Left ventricle myocardium inferior (tissue), 1 donor: ENCODE measurements around the gene ALDH3A1. TPM values are rescaled to one million over a fixed set of nuclear protein-coding genes. Genes with fewer than 3 reads are reported as not detected.

Experiments used
- DNase-seq: peaks from one replicate; pipeline ENCODE4 v3.0.0-alpha.2; 2020
- H3K27ac ChIP-seq: fragments of 200-600 bp; replicated peaks from 2 replicates; pipeline ENCODE4 v1.8.0; 2021
- H3K27me3 ChIP-seq: fragments of 200-600 bp; 2 replicates; pipeline ENCODE4 v1.8.0; 2021; ENCODE audit warnings: low read depth
- H3K36me3 ChIP-seq: fragments of 200-600 bp; 2 replicates; pipeline ENCODE4 v1.8.0; 2021
- H3K4me1 ChIP-seq: fragments of 200-600 bp; 2 replicates; pipeline ENCODE4 v1.8.0; 2021
- H3K4me3 ChIP-seq: fragments of 200-600 bp; 2 replicates; pipeline ENCODE4 v1.8.0; 2021; ENCODE audit warnings: mild to moderate bottlenecking, moderate library complexity
- H3K9me3 ChIP-seq: fragments of 200-600 bp; replicated peaks from 2 replicates; pipeline ENCODE4 v1.8.0; 2021
- intact Hi-C: fragments of 100-400 bp; cut with micrococcal nuclease; formaldehyde crosslinking; loops from one replicate; pipeline ENCODE4 v1.11.0; 2022
- total RNA-seq: library from RNA; stranded (reverse); fragmentation: NEBNext Ultra II Directional; extraction: Animal tissue kit (Norgen Biotek cat#: 25700); gene quantifications from one replicate; pipeline ENCODE4 v1.2.1, GENCODE V29; 2021
- TF ChIP-seq, protein P1 (sequence below): fragments of 200-600 bp; IDR thresholded peaks from 2 replicates; pipeline ENCODE4 v1.8.0; 2021; ENCODE audit warnings: antibody characterized with exemption, mild to moderate bottlenecking, borderline replicate concordance
- donor health status: DM: no; HTN: yes; CAD: no; lungs with severe emphysema.

ALDH3A1 gene
- total RNA-seq, 1 donor from 2014 or later, result not detected

DNA sequence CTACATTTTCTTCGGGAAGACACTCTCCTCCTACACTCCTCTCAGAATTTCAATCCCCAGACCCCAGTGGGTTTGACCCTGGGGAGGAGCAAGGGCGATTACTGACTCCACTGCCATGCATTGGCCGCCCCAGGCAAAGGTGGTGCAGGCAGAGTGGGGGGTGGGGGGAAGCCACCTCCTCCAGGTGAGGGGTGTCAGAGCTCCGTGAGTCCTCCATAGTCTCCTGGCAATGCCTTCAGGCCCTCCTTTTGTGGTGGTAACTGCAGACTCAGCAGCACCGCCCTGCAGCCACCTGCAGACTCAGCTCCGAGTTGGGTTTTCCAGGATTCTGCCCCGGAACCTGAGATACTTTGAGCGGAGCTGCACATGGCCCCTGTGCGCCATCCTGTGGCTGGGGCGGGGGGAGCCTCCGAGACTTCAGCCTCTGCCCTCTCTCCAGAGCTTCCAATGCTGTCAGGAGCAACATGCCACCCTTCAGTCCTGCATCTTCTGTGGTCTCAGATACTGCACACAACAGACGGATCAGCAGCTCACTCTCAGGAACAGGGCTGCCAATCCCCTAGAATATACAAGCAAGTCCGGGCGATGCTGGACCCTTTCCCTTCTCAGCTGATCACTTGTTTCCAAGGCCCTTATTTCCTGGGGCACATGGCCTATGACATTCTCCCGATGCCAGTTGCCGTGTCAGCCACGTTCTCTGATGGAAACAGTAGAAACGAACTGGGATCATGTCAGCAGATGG, 29.3 kb downstream of the ALDH3A1 start:
- no peaks in the 10 kb centered on the region for H3K27me3 ChIP-seq
- no peak for DNase-seq

DNA sequence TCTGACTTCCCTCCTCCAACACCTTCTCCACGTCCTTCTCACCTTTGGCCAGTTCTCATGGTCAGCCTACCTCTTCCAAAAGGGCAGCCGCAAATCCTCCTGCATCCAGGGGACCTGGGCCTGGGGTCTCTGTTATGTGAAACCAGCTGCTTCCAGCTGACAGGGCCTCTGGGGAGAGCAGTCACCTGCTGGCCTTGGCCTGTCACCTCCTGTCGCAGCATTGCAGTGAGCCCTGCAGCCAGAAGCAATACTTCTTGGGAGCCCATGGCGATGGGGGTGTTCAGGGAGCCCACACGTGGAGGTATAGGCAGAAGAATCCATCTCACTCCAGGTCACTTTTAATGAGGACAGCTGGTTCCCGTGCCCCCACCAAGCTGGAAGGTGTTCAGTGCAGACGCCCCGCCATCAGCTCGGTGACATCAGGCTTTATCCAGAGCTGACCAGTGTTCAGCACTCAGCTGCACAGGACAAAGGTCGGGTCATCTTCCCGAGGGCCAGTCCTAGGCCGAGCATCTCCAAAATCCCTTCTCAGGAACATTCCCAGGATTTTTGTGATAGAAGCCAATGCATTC, 30.0 kb downstream of the ALDH3A1 start:
- DNase-seq, result no peak

More for the DNA sequence above, 29.3 kb downstream of the ALDH3A1 start:
- TF ChIP-seq, protein P1, sequence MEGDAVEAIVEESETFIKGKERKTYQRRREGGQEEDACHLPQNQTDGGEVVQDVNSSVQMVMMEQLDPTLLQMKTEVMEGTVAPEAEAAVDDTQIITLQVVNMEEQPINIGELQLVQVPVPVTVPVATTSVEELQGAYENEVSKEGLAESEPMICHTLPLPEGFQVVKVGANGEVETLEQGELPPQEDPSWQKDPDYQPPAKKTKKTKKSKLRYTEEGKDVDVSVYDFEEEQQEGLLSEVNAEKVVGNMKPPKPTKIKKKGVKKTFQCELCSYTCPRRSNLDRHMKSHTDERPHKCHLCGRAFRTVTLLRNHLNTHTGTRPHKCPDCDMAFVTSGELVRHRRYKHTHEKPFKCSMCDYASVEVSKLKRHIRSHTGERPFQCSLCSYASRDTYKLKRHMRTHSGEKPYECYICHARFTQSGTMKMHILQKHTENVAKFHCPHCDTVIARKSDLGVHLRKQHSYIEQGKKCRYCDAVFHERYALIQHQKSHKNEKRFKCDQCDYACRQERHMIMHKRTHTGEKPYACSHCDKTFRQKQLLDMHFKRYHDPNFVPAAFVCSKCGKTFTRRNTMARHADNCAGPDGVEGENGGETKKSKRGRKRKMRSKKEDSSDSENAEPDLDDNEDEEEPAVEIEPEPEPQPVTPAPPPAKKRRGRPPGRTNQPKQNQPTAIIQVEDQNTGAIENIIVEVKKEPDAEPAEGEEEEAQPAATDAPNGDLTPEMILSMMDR, result no peak
- Histone ChIP-seq H3K4me1 (peaks cover 20% of the 10 kb centered on the region), H3K4me3 (no peak overlapping the region), H3K27ac (no peak overlapping the region), H3K36me3 (no peaks in the 10 kb centered on the region), H3K9me3 (no peaks in the 10 kb centered on the region)
- intact Hi-C loops, result no loop called here

DNA sequence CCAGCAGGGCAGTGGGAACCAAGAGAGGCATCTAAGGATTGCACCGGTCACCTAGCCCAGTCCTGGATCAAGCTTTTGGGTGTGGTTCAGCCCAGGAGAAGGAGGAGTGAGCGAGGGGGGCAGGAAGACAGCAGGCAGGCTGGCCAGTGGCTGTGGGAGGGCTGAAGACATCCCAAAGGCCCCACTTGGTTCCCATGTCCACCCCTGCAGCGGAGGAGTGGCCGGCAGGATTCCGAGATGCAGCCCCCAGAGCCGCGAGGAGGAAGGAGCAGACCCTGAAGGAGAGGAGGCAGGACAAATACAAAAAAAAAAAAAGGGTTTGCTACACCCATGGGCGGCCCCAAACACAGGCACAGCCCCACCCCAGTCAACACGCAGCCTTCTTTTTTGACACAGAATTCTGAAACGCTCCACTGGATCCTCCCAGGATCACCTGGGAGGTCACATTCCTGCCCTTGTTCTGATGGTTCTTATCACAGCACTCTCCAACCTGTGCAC, 30.6 kb downstream of the ALDH3A1 start:
- Histone ChIP-seq H3K36me3 (no peaks in the 10 kb centered on the region), H3K27ac (no peak overlapping the region), H3K4me1 (peaks cover 15% of the 10 kb centered on the region), H3K27me3 (no peaks in the 10 kb centered on the region), H3K9me3 (no peaks in the 10 kb centered on the region), H3K4me3 (no peak overlapping the region)
- DNase-seq, result no peak
- TF ChIP-seq, protein P1, result no peak
- intact Hi-C loops, result no loop called here

More for the DNA sequence above, 30.0 kb downstream of the ALDH3A1 start:
- Histone ChIP-seq H3K27me3 (no peaks in the 10 kb centered on the region), H3K36me3 (no peaks in the 10 kb centered on the region), H3K4me1 (peaks cover 19% of the 10 kb centered on the region), H3K4me3 (no peak overlapping the region), H3K9me3 (no peaks in the 10 kb centered on the region), H3K27ac (no peak overlapping the region)
- intact Hi-C loops, result no loop called here
- TF ChIP-seq, protein P1, result no peak

DNA sequence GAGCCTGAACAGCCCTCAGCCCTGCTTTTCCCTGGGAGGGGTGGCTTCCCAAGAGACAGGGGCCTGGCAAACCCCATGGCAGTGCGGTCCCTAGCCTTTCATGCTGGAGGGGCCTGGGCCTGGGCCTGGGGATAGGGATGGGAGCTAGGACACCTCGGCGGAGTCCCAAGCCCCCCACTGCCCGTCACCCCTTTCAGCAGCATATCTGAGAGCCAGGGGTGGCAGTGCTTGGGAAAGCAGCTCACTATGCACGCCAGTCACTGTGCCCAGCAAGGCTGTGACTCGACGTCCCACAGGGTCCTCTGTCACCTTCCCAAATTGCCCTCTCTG, 31.1 kb downstream of the ALDH3A1 start:
- H3K27ac ChIP-seq, result no peak overlapping the region
- peaks cover 15% of the 10 kb centered on the region for H3K4me1 ChIP-seq
- no peaks in the 10 kb centered on the region for H3K36me3 ChIP-seq
- TF ChIP-seq, protein P1, result no peak
- no peaks in the 10 kb centered on the region for H3K9me3 ChIP-seq
- H3K27me3 ChIP-seq, result no peaks in the 10 kb centered on the region
- intact Hi-C loops, result no loop called here
- H3K4me3 ChIP-seq, result no peak overlapping the region
- no peak for DNase-seq

DNA sequence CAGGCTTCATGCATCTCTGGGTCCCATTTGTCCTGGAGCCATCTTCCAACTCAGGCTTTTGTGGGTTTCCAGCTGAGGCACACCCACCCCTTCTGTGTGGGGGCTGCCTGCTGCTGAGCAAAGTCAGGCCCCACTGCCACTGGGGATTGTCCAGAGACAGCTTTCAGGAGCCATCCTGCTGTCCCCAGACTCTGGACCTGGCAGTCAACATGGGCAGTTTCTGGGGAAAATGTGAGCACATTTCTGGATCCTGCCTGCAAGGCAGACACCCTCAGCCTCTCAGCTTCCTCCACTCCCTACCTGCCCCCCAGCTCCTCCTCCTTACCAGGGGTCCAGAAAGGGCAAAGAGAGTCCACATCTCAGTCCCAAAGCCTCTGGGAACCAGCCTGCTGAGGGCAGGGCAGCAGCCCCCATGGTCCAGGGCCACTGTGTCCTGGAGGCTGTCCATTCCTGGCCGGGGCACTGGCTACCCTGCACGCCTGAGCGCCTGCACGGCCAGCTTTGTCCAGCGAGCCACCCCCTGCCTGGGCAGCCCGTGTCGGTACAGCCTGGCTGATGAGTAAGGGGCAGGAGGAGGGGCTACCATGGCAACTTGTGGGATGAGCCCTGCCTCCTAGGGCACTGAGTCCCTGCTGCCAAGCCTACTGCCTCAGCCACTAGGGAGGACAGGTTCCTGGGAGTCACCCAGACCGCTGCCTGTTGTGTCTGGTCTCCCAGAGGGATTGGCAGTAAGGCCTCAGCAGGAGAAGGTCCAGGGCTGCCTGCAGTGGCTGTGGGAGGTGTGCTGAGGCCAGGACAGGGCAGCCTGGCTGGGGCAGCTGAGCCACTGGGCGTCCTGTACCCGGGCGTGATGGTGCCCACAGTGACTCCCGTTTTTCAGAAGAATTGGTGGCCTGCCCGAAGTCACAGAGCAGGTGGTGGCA, 31.7 kb downstream of the ALDH3A1 start, which contains the start of gene SLC47A2:
Gene SLC47A2, minus strand, starts transcription at position 477 of the 923 bp plus-strand sequence. Its CDS starts 29 bp downstream, at position 448.
- DNase-seq, result no peak
- Histone ChIP-seq H3K4me3 (no peak within 1 kb of the TSS), H3K4me1 (peaks cover 15% of the 10 kb centered on the region), H3K27ac (no peak within 1 kb of the TSS), H3K36me3 (no peaks in the 10 kb centered on the region), H3K9me3 (no peaks in the 10 kb centered on the region), H3K27me3 (no peaks in the 10 kb centered on the region)
- intact Hi-C loops, result no loop called here
- TF ChIP-seq, protein P1, result no peak
